IPS-NIHi11 (cell line): ENCODE data around the gene CSF3.

Experiments
- DNase-seq: peaks from one replicate; pipeline ENCODE4 v3.0.0; 2012; ENCODE audit warnings: mixed read lengths, low spot score

CSF3 gene

DNA sequence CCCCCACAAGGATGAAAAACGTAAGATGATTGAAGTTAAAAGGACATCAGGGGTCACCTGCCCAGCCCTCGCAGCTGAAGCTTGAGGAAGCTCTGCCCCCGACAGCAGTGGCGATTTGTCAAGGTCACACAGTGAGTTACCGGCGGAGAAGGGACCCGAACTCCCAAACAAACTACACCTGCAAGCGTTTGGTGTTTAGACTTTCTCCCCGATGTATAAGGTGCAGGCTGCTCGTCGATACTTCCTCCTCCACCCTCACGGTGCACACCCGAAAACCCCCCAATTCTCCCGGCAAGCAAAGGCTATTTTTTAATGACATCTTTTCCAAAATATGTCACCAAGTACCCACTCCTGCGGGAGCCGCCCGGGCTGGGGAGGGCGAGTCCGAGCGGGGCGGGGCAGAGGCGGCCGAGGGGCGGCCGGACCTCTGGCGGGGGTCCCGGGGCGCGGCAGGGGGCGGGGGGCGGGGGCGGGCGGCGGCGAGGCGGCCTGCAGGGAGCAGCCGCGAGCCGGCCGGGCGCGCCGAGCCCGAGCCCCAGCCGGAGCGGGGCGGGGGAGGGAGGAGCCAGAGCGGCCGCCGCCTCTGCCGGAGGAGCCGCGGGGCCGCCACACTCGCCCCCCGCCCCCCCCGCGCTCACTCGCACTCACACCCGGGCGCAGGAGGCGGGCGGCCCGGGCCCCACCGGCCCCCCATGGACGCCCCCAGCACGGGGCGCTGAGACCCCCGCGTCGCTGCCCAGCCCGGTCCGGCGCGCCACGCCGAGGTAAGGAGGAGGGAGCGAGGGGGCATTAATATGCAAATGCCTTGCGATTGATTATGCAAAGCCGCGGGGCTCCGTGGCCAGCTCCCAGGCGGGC lies 47.3 kb downstream of the CSF3 start, which contains the start of gene THRA:
Gene THRA, plus strand, starts transcription at position 637 of the 858 bp plus-strand sequence. CDS start 11,524 bp downstream, outside the sequence.
- DNase-seq, result peak; percentile 94

DNA sequence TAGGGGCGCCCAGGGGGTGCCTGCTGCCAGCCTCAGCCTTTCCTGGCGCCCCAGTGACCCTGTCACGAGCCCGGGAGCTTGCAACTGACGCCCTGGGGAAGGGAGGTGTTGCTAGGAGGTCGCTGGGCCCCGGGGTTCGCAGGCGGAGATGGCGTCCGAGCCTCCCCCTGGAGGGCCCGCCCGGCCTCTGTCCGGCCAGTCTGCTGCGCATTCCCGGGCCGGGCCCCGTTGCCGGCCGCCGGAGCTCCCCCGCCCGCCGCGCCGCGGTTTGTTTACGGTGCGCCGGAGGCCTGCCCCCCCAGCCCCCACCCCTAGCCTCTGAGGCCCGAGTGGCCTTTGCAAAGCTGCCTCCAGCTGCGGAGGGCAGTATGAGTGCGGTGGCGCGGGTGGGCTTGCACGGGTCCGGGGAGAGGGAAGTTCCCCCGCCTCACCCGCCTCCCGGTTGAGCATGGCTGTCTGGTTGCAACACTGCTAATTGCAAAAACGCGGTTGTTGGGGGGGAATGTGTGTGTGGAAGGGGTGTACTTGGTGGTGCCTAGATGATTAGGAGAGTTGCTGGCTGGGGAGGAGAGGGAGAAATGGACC lies 48.0 kb downstream of the CSF3 start:
- DNase-seq, result peak; percentile 76

GRCh38 chr17:40063901-40064531 lies 48.8 kb downstream of the CSF3 start:
- DNase-seq, result no peak

DNA sequence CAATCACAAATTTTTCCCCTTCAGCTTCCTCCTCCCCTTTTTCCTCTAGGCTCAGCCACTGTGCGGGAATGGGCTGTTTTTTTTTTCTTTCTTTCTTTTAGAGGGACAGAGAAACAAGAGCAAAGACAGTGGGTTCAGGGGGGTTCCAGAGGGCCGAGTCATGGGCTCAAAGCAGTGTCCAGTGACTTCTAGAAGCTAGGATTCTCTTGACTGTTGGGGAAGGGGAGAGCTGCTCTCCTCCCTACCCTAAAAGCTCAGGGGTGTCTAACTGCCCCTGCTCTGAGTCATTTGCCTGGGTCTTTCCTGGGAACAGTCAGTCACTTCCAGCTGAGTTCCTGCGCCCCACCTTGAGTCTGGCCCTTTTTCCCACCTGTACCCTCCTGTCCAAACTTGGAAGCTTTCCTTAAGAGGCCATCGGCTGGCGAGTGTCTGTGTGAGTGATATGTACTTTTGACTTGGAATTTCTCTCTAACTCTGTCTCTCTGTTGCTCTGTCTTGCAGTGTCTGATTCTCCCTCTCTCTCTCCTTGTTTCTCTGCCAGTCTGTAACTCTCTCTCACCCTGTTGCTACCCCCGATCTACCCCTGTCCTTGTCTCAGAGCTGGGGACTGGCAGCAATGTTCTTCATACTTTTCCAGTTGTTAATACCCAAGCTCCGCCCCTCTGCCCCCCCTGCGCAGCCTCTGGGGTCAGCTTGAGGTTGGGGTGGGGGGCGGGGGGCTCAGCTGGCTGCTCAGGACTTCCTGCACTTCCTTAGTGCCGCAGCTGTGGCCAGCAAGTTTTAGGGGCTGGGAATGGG lies 49.9 kb downstream of the CSF3 start:
- no peak for DNase-seq

DNA sequence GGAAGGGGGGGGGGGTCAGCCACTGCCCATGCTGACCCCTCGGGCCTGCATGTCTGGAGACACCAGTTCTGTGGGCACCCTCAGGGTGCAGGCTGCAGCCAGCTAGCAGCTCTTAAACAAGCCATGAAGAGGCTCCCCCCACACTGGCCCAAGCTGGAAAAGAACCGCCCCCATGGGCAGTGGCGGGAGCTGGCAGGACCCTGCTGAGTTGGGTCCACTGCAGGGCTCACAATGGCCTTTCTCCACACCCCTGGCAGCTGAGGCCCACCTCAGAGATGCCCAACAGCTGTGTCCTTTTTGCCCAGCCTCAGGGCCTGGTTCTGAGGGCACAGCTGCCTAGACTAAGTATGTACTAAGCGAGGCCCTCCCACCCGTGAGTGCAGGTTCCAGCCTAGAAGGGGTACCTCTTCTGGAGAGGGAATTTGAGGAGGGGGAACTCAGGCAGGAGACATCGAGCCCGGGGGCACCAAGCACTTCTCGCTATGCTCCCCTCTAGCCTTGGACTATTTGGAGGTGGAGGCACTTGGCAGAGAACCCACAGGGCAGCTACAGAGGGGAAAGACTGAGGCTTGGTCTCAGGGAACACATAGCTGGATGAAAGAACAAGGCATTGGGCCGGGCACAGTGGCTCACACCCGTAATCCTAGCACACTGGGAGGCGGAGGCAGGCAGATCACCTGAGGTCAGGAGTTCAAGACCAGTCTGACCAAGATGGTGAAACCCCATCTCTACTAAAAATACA lies 50.7 kb downstream of the CSF3 start:
- no peak for DNase-seq
